AG04449 (cell line): Measurements from ENCODE around the gene CENPVL3.
"Not testable (repeated sequence)": the region's sequence is repeated elsewhere in the genome, so short reads cannot be mapped to it uniquely, and the experiment has no call there.

ENCODE experiments used
- CTCF ChIA-PET: fragments of 350-600 bp; formaldehyde crosslinking; extraction: SDS; loops from one replicate; lab custom pipeline; 2021; ENCODE audit warnings: antibody characterized with exemption; lab: Yijun Ruan, JAX
- POLR2A ChIA-PET: fragments of 400-600, 350-600 bp; formaldehyde crosslinking; extraction: SDS; loops from one replicate; lab custom pipeline; 2020; ENCODE audit warnings: antibody characterized with exemption, inconsistent platforms; lab: Yijun Ruan, JAX
- DNase-seq: peaks from one replicate; pipeline ENCODE4 v3.0.0-alpha.2; 2010; ENCODE audit warnings: low read depth, low spot score
- H3K4me3 ChIP-seq: 2 replicates; pipeline ENCODE4 v1.5.1; 2011; ENCODE audit warnings: low read depth, mild to moderate bottlenecking, control low read depth, low read length
- TF ChIP-seq, protein P1 (sequence below): IDR thresholded peaks from one replicate; pipeline ENCODE4 v1.5.1; 2011; ENCODE audit warnings: mild to moderate bottlenecking, moderate library complexity, low read length, control low read depth, inconsistent platforms; ENCODE audit not compliant: insufficient read depth; ENCODE audit errors: missing control alignments

CENPVL3 gene

DNA sequence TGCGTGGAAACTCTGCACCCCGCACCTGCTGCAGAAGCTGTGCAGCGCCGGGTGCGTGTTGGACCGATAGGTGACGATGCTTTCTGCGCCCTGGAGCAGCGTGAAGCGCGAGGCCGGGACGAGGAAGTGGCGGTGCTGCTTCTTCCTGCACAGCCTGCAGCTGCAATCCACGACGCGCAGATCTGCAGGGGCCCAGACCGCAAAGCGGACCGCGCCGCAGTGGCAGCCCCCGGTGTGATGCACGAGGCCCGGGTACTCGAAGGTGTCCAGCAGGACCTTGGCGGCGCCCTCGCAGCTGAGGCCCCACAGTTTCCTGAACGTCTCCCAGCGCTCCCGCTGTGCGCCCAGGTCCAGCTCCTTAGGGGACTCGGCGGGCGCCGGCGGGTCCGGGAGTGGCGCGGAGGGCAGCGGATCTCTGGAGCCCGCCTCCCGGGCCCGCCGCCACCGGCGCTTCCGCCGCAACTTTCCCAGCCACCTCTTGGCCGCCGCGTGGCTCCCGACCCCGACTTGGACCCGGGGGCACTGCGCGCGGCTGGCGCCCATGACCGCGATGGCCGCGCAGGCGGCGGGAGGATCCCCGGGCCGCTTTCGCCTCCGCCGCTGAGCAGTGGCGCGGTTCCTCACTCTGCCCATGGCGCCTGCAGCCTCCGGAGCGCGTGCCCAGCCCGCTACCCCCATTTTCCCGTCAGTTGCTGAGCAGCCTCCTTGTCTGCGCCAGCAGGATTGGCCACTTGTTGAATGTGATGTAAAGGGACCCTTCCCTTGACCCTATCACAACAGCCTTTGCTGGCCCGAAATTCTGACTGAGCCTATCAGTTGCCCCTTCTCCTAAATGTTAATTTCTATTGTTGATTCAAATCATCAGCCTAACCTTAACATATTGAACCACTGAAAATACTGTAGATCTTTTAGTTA, at the start of gene CENPVL3:
TSS of gene CENPVL3 (minus strand) at position 672 of the 915 bp plus-strand sequence. CDS start at position 633, 39 bp downstream.
- CTCF ChIA-PET, DNase-seq, H3K4me3 ChIP-seq, POLR2A ChIA-PET: not testable (repeated sequence)

DNA sequence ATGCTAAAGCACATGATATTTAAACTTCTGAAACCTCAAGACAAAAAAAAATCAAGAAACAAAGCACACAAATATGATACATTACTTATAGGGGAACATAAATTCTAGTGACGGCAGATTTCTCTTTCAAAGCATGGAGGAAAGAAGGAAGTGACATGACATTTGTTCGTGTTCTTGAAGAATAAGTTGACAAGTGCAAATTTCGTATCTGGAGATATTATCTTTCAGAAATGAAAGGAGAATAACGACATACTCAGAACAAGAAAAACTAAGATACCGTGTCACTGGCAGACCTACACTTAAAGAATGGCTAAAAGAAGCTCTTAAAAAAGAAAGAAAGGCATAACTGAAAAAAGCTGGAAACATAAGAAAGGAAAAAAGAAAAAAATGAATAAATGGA, 47.3 kb upstream of the CENPVL3 start:
- no peak overlapping the region for H3K4me3 ChIP-seq
- DNase-seq, result no peak
- TF ChIP-seq, protein P1, sequence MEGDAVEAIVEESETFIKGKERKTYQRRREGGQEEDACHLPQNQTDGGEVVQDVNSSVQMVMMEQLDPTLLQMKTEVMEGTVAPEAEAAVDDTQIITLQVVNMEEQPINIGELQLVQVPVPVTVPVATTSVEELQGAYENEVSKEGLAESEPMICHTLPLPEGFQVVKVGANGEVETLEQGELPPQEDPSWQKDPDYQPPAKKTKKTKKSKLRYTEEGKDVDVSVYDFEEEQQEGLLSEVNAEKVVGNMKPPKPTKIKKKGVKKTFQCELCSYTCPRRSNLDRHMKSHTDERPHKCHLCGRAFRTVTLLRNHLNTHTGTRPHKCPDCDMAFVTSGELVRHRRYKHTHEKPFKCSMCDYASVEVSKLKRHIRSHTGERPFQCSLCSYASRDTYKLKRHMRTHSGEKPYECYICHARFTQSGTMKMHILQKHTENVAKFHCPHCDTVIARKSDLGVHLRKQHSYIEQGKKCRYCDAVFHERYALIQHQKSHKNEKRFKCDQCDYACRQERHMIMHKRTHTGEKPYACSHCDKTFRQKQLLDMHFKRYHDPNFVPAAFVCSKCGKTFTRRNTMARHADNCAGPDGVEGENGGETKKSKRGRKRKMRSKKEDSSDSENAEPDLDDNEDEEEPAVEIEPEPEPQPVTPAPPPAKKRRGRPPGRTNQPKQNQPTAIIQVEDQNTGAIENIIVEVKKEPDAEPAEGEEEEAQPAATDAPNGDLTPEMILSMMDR, result no peak
- CTCF ChIA-PET, result no interaction called here
- POLR2A ChIA-PET, result no interaction called here

DNA sequence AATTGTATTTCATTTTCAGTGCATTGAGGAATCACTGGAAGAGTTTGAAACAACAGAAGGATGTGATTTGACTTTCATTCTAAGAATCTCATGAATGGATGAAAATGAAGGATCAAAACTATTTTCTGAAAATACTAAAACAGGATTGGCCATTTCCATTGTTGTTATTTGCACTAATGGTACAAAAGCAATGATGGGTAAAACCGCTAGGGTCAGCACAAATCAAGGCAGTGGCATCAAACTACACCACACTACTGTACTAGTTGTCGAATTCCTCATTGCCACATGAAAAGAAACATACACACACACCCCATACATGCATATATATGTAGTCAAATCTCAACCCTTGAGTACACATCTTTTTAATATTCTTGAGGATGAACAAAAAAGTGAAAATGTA, 24.7 kb upstream of the CENPVL3 start:
- ChIA-PET CTCF (interaction anchor here (1.1 kb wide), 1 partner anchor 217 kb away, joined by 4 read pairs; no protein-coding TSS in a partner anchor), POLR2A (no interaction called here)
- no peak overlapping the region for H3K4me3 ChIP-seq
- TF ChIP-seq, protein P1, result no peak
- DNase-seq, result no peak

DNA sequence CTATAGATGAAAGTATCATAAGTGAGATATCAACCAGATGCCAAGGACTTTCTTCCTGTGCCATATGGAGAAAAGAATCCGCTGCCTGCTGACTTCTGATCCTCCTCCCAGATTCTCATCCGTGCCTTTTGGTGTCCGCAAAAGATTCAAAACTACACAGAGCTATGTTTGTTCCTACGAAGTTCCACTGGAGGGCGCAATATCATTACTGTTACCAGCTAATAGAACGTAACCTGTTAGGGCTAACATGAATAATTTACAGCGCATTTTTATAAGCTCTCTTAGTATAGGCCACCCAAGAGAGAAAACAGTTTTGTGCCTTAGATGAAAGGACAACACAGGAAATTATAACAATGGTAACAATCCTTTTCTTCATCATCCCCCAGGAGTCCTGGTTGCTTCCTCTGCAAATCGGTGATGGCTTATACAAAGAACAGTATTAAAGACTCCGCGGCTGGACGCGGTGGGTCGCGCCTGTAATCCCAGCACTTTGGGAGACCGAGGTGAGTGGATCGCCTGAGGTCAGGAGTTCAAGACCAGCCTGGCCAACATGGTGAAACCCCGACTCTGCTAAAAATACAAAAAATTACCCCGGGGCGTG, 22.8 kb upstream of the CENPVL3 start:
- CTCF ChIA-PET, result interaction anchor here (1.1 to 1.7 kb wide), 3 partner anchors 154 to 620 kb away, joined by 3 to 16 read pairs (median 6); no protein-coding TSS in a partner anchor
- H3K4me3 ChIP-seq, result no peak overlapping the region
- peak; percentile 9 for DNase-seq
- POLR2A ChIA-PET, result no interaction called here
- TF ChIP-seq, protein P1, result no peak

DNA sequence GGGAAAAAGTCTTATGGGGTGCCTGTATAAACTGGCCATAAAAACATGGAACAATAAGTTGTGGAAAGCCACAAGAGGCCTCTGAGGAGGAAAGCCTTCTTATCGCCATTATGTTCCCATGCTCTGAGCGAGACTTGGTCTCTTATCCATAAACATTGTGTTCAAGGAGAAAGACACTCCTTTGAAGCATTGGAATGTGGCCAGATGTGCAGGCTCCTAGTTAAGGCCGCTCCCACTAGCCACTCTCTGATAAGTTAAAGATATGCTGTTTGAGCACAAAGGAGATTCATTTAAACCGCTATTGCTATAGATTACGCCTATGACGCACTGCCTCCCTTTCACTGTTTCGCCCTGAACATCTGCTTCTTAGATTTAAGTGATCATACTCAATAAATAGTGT, 17.8 kb upstream of the CENPVL3 start:
- POLR2A ChIA-PET, H3K4me3 ChIP-seq, DNase-seq, CTCF ChIA-PET: not testable (repeated sequence)

DNA sequence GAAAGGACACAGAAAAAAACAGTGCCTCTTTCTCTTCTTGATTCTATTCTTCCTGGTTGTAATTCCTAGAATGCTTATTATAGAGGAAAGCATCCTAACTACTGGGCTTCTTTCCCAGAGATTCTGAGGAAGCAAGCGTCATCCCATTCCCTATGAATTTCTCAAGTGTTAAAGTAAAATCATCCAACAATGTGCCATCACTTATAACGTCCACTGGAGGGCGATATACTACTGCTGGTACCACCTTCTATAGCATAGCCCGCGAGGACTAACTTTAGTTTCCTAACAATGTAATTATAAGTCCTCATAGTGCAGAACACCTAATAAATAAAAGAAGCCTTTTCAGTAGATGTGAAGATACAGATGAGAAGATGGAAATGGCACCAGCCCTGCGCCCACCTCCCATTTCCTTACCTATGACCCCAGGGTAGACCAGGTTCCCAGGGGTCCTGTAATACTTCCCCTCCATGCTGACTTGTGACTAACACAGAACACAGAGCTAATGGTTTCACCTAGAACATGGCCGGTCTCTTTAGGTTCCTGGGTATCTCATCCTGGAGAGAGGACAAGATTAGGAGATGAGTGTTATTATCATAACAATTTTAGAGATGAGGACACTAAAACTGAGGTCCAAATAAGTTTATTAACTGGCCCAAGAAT, 4.2 kb downstream of the CENPVL3 start:
- POLR2A ChIA-PET, result no interaction called here
- CTCF ChIA-PET, result no interaction called here
- TF ChIP-seq, protein P1, result peak; percentile 51

DNA sequence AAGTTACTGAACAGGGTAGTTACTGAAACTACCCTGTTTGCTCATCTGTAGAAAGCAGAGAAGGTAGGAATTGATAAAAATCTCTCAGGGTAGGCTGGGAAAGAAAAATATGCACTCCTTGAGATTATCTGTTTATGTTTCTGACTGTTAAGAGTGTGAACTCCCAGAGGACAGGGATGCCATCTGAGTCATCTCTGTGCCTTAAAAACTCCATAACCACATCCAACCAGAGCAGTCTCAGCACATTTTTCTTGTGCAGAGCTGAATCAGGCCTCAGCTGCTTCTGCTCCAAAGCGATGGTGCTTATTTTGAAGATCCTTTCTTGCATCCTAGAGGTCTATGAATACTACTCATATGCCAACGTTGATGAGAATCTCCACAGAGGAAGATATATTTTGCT, 9.9 kb downstream of the CENPVL3 start:
- POLR2A ChIA-PET, result no interaction called here
- TF ChIP-seq, protein P1, result no peak
- no peak for DNase-seq
- CTCF ChIA-PET, result no interaction called here
- H3K4me3 ChIP-seq, result no peak overlapping the region

More for the DNA sequence above, 4.2 kb downstream of the CENPVL3 start:
- no peak for DNase-seq
- H3K4me3 ChIP-seq, result no peak overlapping the region
